Measurements from ENCODE around the gene MPG. TPM values are rescaled to one million over a fixed set of nuclear protein-coding genes. Genes with fewer than 3 reads are reported as not detected.

The MPG gene
- total and polyA plus RNA-seq, 2 of the 8 experiments (the other 6 are each of a cell fraction or from before 2014, with no cell fraction given), result 37.6 to 83.7 TPM

- Histone ChIP-seq H3K9me3 (ENCODE audit: insufficient read depth in 2 of 2, low read depth in 1 of 2, low read length in 1 of 2) (no peaks in the 10 kb centered on the region), H3K23me2 (ENCODE audit: low read depth, low read length) (peaks cover 2% of the 10 kb centered on the region; the same call in 1 of the 2 replicates), H3K18ac (ENCODE audit: extremely low read depth, low read length) (no peak overlapping the region), H3K79me1 (ENCODE audit: low read depth, low read length) (no peaks in the 10 kb centered on the region), H2AK5ac (ENCODE audit: low read depth, low read length) (no peak overlapping the region), H2BK120ac (replicated peaks; ENCODE audit: low read depth, low read length) (no peak overlapping the region), H4K91ac (replicated peaks; ENCODE audit: insufficient read length, low read length) (no peak overlapping the region), H2BK12ac (ENCODE audit: low read depth, low read length) (no peak overlapping the region), H3K79me2 (ENCODE audit: control insufficient read depth in 1 of 2, insufficient read depth in 2 of 2, low read length in 2 of 2) (no peaks in the 10 kb centered on the region), H2BK5ac (ENCODE audit: low read depth, low read length) (no peak overlapping the region), H3K4me2 (ENCODE audit: insufficient read depth in 1 of 2, low read depth in 2 of 2, low read length in 2 of 2) (no peak overlapping the region), H4K20me1 (replicated peaks in 1 of 2; ENCODE audit: control insufficient read depth in 1 of 2, insufficient read depth in 2 of 2, low read length in 2 of 2) (peaks cover 0 to 11% of the 10 kb centered on the region in 2 experiments), H3K56ac (replicated peaks; ENCODE audit: insufficient read length, low read depth, low read length) (no peak overlapping the region), H4K8ac (ENCODE audit: extremely low read depth, insufficient read depth, low read length) (no peak overlapping the region), H3K4me1 (replicated peaks in 1 of 4; ENCODE audit: control insufficient read depth in 3 of 4, insufficient read depth in 4 of 4, low read length in 3 of 4) (no peaks in the 10 kb centered on the region; a peak in 1 of 7 replicates), H3K23ac (ENCODE audit: insufficient read length) (no peak overlapping the region), H2BK20ac (ENCODE audit: low read length) (no peak overlapping the region), H3K27me3 (replicated peaks in 1 of 4; ENCODE audit: control insufficient read depth in 3 of 4, extremely low read depth in 1 of 4, insufficient read depth in 3 of 4, low read length in 3 of 4) (no peaks in the 10 kb centered on the region), H4K5ac (ENCODE audit: insufficient read length, low read depth, low read length) (no peak overlapping the region), H3K4ac (replicated peaks; ENCODE audit: insufficient read length, low read depth, low read length) (no peak overlapping the region), H3K4me3 (ENCODE audit: extremely low read depth in 1 of 4, insufficient read depth in 2 of 4, low read depth in 3 of 4, low read length in 4 of 4) (no peak overlapping the region), H3K36me3 (ENCODE audit: control insufficient read depth in 2 of 4, insufficient read depth in 4 of 4, low read length in 3 of 4) (peaks cover 0 to 4% (median 2%) of the 10 kb centered on the region in 4 experiments; a peak in 5 of 8 replicates), H2AFZ (ENCODE audit: low read length) (no peak overlapping the region), H2BK15ac (ENCODE audit: low read length) (no peak overlapping the region), H3K27ac (ENCODE audit: low read depth, low read length) (no peak overlapping the region), H3K14ac (ENCODE audit: insufficient read length) (no peak overlapping the region), H3K9ac (replicated peaks in 1 of 4; ENCODE audit: extremely low read depth in 1 of 4, low read depth in 3 of 4, low read length in 3 of 4) (no peak overlapping the region)
- POLR2A ChIA-PET (ENCODE audit: partially characterized antibody), result interaction anchor here (1.0 to 1.6 kb wide), 2 partner anchors 14 to 34 kb away, joined by 3 to 4 read pairs; no protein-coding TSS in a partner anchor
- DNase-seq (ENCODE audit: low read depth in 1 of 2, low spot score in 2 of 2) (no peak), FAIRE-seq (no peak)
- 87% methylated on average over 9 of the region's 11 CpGs; no CpG with 5 or more reads in 1 of the 2 experiments for WGBS, 2 experiments (ENCODE audit: extremely low coverage in 1 of 2, insufficient coverage in 1 of 2, insufficient read length in 1 of 2, insufficient replicate concordance in 2 of 2, low coverage in 1 of 2, low lambda C conversion rate in 2 of 2, missing lambda C conversion rate in 1 of 2)
- CTCF ChIA-PET (ENCODE audit: partially characterized antibody), result interaction anchor here (1.5 kb wide), 1 partner anchor 30 kb away, joined by 4 read pairs; no protein-coding TSS in a partner anchor
- TF ChIP-seq CREB1 (IDR thresholded peaks at IDR 0.05), result no peak
- TF ChIP-seq BRCA1 (IDR thresholded peaks at IDR 0.05; ENCODE audit: low read depth, low read length), result no peak
These were observed 42.2 kb upstream of the MPG start for GRCh38 chr16:35678-36305.

All from H1 (cell line).